ENCODE measurements around the gene RCOR1. TPM values are rescaled to one million over a fixed set of nuclear protein-coding genes. Genes with fewer than 3 reads are reported as not detected.

RCOR1 gene
- total RNA-seq, 1 experiment from 2014 or later, result 25.4 TPM

GRCh38 chr14:102593061-102593824 is 794 bp downstream of the RCOR1 start:
- CTCF ChIA-PET, result interaction anchor here (1.1 to 3.5 kb wide), 10 partner anchors 8 to 156 kb away, joined by 3 to 23 read pairs (median 7); no protein-coding TSS in a partner anchor
- TF ChIP-seq E2F4 (CRISPR knock-in tag; IDR thresholded peaks at IDR 0.05; ENCODE audit: borderline replicate concordance, low read depth) (0 out of 2 replicates have a peak, but pooled peaks have one; percentile 43), GTF2I (CRISPR knock-in tag; conservative IDR thresholded peaks at IDR 0.05) (no peak), FOXK1 (CRISPR knock-in tag; IDR thresholded peaks at IDR 0.05) (no peak), MYBL2 (CRISPR knock-in tag; IDR thresholded peaks at IDR 0.05) (0 out of 2 replicates have a peak, but pooled peaks have one; percentile 37)
- TF ChIP-seq, protein P1, sequence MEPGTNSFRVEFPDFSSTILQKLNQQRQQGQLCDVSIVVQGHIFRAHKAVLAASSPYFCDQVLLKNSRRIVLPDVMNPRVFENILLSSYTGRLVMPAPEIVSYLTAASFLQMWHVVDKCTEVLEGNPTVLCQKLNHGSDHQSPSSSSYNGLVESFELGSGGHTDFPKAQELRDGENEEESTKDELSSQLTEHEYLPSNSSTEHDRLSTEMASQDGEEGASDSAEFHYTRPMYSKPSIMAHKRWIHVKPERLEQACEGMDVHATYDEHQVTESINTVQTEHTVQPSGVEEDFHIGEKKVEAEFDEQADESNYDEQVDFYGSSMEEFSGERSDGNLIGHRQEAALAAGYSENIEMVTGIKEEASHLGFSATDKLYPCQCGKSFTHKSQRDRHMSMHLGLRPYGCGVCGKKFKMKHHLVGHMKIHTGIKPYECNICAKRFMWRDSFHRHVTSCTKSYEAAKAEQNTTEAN (CRISPR knock-in tag; IDR thresholded peaks at IDR 0.05), result 0 out of 2 replicates have a peak, but pooled peaks have one; percentile 34
- TF ChIP-seq, protein P2, sequence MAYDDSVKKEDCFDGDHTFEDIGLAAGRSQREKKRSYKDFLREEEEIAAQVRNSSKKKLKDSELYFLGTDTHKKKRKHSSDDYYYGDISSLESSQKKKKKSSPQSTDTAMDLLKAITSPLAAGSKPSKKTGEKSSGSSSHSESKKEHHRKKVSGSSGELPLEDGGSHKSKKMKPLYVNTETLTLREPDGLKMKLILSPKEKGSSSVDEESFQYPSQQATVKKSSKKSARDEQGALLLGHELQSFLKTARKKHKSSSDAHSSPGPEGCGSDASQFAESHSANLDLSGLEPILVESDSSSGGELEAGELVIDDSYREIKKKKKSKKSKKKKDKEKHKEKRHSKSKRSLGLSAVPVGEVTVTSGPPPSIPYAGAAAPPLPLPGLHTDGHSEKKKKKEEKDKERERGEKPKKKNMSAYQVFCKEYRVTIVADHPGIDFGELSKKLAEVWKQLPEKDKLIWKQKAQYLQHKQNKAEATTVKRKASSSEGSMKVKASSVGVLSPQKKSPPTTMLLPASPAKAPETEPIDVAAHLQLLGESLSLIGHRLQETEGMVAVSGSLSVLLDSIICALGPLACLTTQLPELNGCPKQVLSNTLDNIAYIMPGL (CRISPR knock-in tag; IDR thresholded peaks at IDR 0.05), result peak; percentile 87
- peak overlapping the region; percentile 79 for H3K4me3 Mint-ChIP-seq
- H3K4me1 Mint-ChIP-seq, result peaks cover 41% of the 10 kb centered on the region
- H3K27ac Mint-ChIP-seq, result peak overlapping the region; percentile 22; the same call in 1 of the 2 replicates
- 0 out of 2 replicates have a peak, but pooled peaks cover 4% of the 10 kb centered on the region for H3K36me3 Mint-ChIP-seq
- no peaks in the 10 kb centered on the region for H3K9me3 Mint-ChIP-seq
- POLR2A ChIA-PET, result interaction anchor here (0.5 to 1.7 kb wide), 2 partner anchors 69 to 653 kb away, joined by 3 read pairs; no protein-coding TSS in a partner anchor
- DNase-seq (ENCODE audit: low spot score) (peak; percentile 46), ATAC-seq (peak; percentile 3; the same call in 1 of the 2 replicates)
- H3K27me3 Mint-ChIP-seq (ENCODE audit: low read depth), result no peaks in the 10 kb centered on the region

GRCh38 chr14:102593825-102594137 is 1.3 kb downstream of the RCOR1 start:
- no peak for ATAC-seq
- DNase-seq (ENCODE audit: low spot score), result no peak
- H3K4me1 Mint-ChIP-seq, result peaks cover 41% of the 10 kb centered on the region
- H3K27me3 Mint-ChIP-seq (ENCODE audit: low read depth), result no peaks in the 10 kb centered on the region
- H3K27ac Mint-ChIP-seq, result peak overlapping the region; percentile 22; the same call in 1 of the 2 replicates
- no peaks in the 10 kb centered on the region for H3K9me3 Mint-ChIP-seq
- 0 out of 2 replicates have a peak, but pooled peaks cover 4% of the 10 kb centered on the region for H3K36me3 Mint-ChIP-seq
- POLR2A ChIA-PET, result interaction anchor here (0.5 to 1.7 kb wide), 2 partner anchors 69 to 652 kb away, joined by 3 read pairs; no protein-coding TSS in a partner anchor
- CTCF ChIA-PET, result interaction anchor here (0.7 to 3.5 kb wide), 26 partner anchors 8 to 180 kb away, joined by 3 to 23 read pairs (median 5); no protein-coding TSS in a partner anchor
- H3K4me3 Mint-ChIP-seq, result peak overlapping the region; percentile 79
- TF ChIP-seq TEAD1 (CRISPR knock-in tag; IDR thresholded peaks at IDR 0.05), result no peak
- no peak for TF ChIP-seq MAX (CRISPR knock-in tag; IDR thresholded peaks at IDR 0.05)
- TF ChIP-seq GRHL2 (CRISPR knock-in tag; IDR thresholded peaks at IDR 0.05; ENCODE audit: insufficient replicate concordance, severe bottlenecking), result no peak
- TF ChIP-seq MLX (CRISPR knock-in tag; IDR thresholded peaks at IDR 0.05), result no peak
- TF ChIP-seq ETV6 (CRISPR knock-in tag; IDR thresholded peaks at IDR 0.05), result no peak
- TF ChIP-seq NFYB (CRISPR knock-in tag; conservative IDR thresholded peaks at IDR 0.05; ENCODE audit: low read depth), result no peak
- TF ChIP-seq ZNF396 (CRISPR knock-in tag; IDR thresholded peaks at IDR 0.05; ENCODE audit: borderline replicate concordance), result no peak
- no peak for TF ChIP-seq NR3C1 (CRISPR knock-in tag; conservative IDR thresholded peaks at IDR 0.05; ENCODE audit: low read depth)
- no peak for TF ChIP-seq CTCF (IDR thresholded peaks at IDR 0.05)
- TF ChIP-seq HMGA2 (CRISPR knock-in tag; IDR thresholded peaks at IDR 0.05), result no peak
- TF ChIP-seq NR1H2 (CRISPR knock-in tag; IDR thresholded peaks at IDR 0.05), result no peak
- TF ChIP-seq ZNF512 (CRISPR knock-in tag; IDR thresholded peaks at IDR 0.05; ENCODE audit: borderline replicate concordance), result no peak
- TF ChIP-seq CBFB (CRISPR knock-in tag; IDR thresholded peaks at IDR 0.05; ENCODE audit: low read depth), result no peak
- TF ChIP-seq MXD4 (CRISPR knock-in tag; IDR thresholded peaks at IDR 0.05; ENCODE audit: borderline replicate concordance), result no peak
- TF ChIP-seq, protein P2 (CRISPR knock-in tag; IDR thresholded peaks at IDR 0.05), result no peak
- TF ChIP-seq, protein P3, sequence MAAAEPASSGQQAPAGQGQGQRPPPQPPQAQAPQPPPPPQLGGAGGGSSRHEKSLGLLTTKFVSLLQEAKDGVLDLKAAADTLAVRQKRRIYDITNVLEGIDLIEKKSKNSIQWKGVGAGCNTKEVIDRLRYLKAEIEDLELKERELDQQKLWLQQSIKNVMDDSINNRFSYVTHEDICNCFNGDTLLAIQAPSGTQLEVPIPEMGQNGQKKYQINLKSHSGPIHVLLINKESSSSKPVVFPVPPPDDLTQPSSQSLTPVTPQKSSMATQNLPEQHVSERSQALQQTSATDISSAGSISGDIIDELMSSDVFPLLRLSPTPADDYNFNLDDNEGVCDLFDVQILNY (CRISPR knock-in tag; IDR thresholded peaks at IDR 0.05), result no peak
